OCI-LY1 (cell line): ENCODE measurements around the gene RASGRF2.
A peak's percentile ranks its signal among the peaks of the same experiment; 100 is the strongest.

ENCODE experiments used
- H2AFZ ChIP-seq: fragments of 200-600 bp; sonication (generic), shearing (Covaris generic); 2 replicates; pipeline ENCODE4 v1.6.0; 2014; ENCODE audit warnings: antibody characterized with exemption, mild to moderate bottlenecking, low read length
- H3F3A ChIP-seq: fragments of 200-600 bp; sonication (generic), shearing (Covaris generic); 2 replicates; pipeline ENCODE4 v1.6.0; 2014; ENCODE audit warnings: mild to moderate bottlenecking, antibody characterized with exemption, low read length, moderate library complexity; ENCODE audit not compliant: insufficient read depth
- H3K27ac ChIP-seq: fragments of 200-600 bp; sonication (generic); 2 replicates; pipeline ENCODE4 v1.5.1; 2014; ENCODE audit warnings: low read length, mixed run types, mild to moderate bottlenecking, low read depth; ENCODE audit not compliant: poor library complexity, severe bottlenecking
- H3K27me3 ChIP-seq: fragments of 200-600 bp; sonication (generic); 2 replicates; pipeline ENCODE4 v1.6.0; 2014; ENCODE audit warnings: antibody characterized with exemption, mild to moderate bottlenecking, low read length, moderate library complexity; ENCODE audit not compliant: insufficient read depth
- H3K36me3 ChIP-seq: fragments of 200-600 bp; sonication (generic); 2 replicates; pipeline ENCODE4 v1.6.1; 2014; ENCODE audit warnings: mild to moderate bottlenecking, antibody characterized with exemption, low read length, moderate library complexity, mixed read lengths; ENCODE audit not compliant: insufficient read depth
- H3K4me1 ChIP-seq: fragments of 200-600 bp; sonication (generic); 2 replicates; pipeline ENCODE4 v1.5.1; 2014; ENCODE audit warnings: mild to moderate bottlenecking, low read length, moderate library complexity; ENCODE audit not compliant: insufficient read depth, severe bottlenecking
- H3K4me2 ChIP-seq: fragments of 200-600 bp; sonication (generic), shearing (Covaris generic); 2 replicates; pipeline ENCODE4 v1.6.1; 2014; ENCODE audit warnings: low read length
- H3K4me3 ChIP-seq: fragments of 200-600 bp; sonication (generic); 2 replicates; pipeline ENCODE4 v1.5.1; 2014; ENCODE audit warnings: low read length, low read depth, mild to moderate bottlenecking, mixed read lengths; ENCODE audit not compliant: poor library complexity, severe bottlenecking
- H3K79me2 ChIP-seq: fragments of 200-600 bp; shearing (Covaris generic); 2 replicates; pipeline ENCODE4 v1.6.1; 2016; ENCODE audit warnings: mixed run types, low read length, mixed read lengths; ENCODE audit not compliant: insufficient read depth
- H3K9ac ChIP-seq: fragments of 200-600 bp; sonication (generic), shearing (Covaris generic); 2 replicates; pipeline ENCODE4 v1.6.1; 2014; ENCODE audit warnings: mild to moderate bottlenecking, low read length, mixed read lengths
- H3K9me2 ChIP-seq: fragments of 200-600 bp; sonication (generic), shearing (Covaris generic); 2 replicates; pipeline ENCODE4 v1.6.1; 2014; ENCODE audit warnings: low read depth, mild to moderate bottlenecking, low read length, mixed read lengths
- H3K9me3 ChIP-seq: fragments of 200-600 bp; shearing (Covaris generic); 2 replicates; pipeline ENCODE4 v1.6.1; 2014; ENCODE audit warnings: low read length, mixed read lengths
- H4K20me1 ChIP-seq: fragments of 200-600 bp; sonication (generic), shearing (Covaris generic); 2 replicates; pipeline ENCODE4 v1.6.0; 2016; ENCODE audit warnings: mild to moderate bottlenecking, low read length; ENCODE audit not compliant: insufficient read depth
- EZH2 ChIP-seq: fragments of 200-600 bp; sonication (generic), shearing (Covaris generic); IDR thresholded peaks from 2 replicates; pipeline ENCODE4 v1.8.0; 2017; ENCODE audit warnings: borderline replicate concordance, mixed run types, mild to moderate bottlenecking, antibody characterized with exemption, low read length, moderate library complexity, mixed read lengths
- TF ChIP-seq, protein P1 (sequence below): fragments of 200-600 bp; sonication (generic), shearing (Covaris generic); IDR thresholded peaks from 2 replicates; pipeline ENCODE4 v1.5.1; 2017; ENCODE audit warnings: mild to moderate bottlenecking, antibody characterized with exemption, low read length, moderate library complexity, mixed read lengths

The RASGRF2 gene

GRCh38 chr5:80935811-80936385 is 24.3 kb upstream of the RASGRF2 start:
- H3K9ac ChIP-seq: no peak overlapping the region
- no peak overlapping the region for H3K27ac ChIP-seq
- no peaks in the 10 kb centered on the region for H4K20me1 ChIP-seq
- no peak overlapping the region for H3K4me2 ChIP-seq
- no peaks in the 10 kb centered on the region for H3K36me3 ChIP-seq
- H3F3A ChIP-seq: no peaks in the 10 kb centered on the region
- H2AFZ ChIP-seq: no peak overlapping the region
- no peak overlapping the region for H3K4me3 ChIP-seq
- TF ChIP-seq EZH2: no peak
- TF ChIP-seq, protein P1, sequence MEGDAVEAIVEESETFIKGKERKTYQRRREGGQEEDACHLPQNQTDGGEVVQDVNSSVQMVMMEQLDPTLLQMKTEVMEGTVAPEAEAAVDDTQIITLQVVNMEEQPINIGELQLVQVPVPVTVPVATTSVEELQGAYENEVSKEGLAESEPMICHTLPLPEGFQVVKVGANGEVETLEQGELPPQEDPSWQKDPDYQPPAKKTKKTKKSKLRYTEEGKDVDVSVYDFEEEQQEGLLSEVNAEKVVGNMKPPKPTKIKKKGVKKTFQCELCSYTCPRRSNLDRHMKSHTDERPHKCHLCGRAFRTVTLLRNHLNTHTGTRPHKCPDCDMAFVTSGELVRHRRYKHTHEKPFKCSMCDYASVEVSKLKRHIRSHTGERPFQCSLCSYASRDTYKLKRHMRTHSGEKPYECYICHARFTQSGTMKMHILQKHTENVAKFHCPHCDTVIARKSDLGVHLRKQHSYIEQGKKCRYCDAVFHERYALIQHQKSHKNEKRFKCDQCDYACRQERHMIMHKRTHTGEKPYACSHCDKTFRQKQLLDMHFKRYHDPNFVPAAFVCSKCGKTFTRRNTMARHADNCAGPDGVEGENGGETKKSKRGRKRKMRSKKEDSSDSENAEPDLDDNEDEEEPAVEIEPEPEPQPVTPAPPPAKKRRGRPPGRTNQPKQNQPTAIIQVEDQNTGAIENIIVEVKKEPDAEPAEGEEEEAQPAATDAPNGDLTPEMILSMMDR: peak; percentile 10; the same call in 1 of the 2 replicates
- H3K9me2 ChIP-seq: no peaks in the 10 kb centered on the region
- H3K79me2 ChIP-seq: no peaks in the 10 kb centered on the region
- no peaks in the 10 kb centered on the region for H3K27me3 ChIP-seq
- H3K4me1 ChIP-seq: no peaks in the 10 kb centered on the region
- H3K9me3 ChIP-seq: no peaks in the 10 kb centered on the region

- TF ChIP-seq, protein P1: no peak
- no peak for TF ChIP-seq EZH2
- no peak overlapping the region for H3K27ac ChIP-seq
- H3F3A ChIP-seq: no peaks in the 10 kb centered on the region
- H3K27me3 ChIP-seq: no peaks in the 10 kb centered on the region
- no peak overlapping the region for H3K9ac ChIP-seq
- H3K4me2 ChIP-seq: no peak overlapping the region
- no peaks in the 10 kb centered on the region for H3K4me1 ChIP-seq
- H3K79me2 ChIP-seq: no peaks in the 10 kb centered on the region
- H3K4me3 ChIP-seq: no peak overlapping the region
- no peaks in the 10 kb centered on the region for H4K20me1 ChIP-seq
- no peaks in the 10 kb centered on the region for H3K36me3 ChIP-seq
- H3K9me2 ChIP-seq: no peaks in the 10 kb centered on the region
- H2AFZ ChIP-seq: no peak overlapping the region
- no peaks in the 10 kb centered on the region for H3K9me3 ChIP-seq
Observed at GRCh38 chr5:80936881-80937280, 23.3 kb upstream of the RASGRF2 start.

- Histone ChIP-seq H3K79me2 (no peaks in the 10 kb centered on the region), H3K27ac (no peak overlapping the region), H3K9ac (no peak overlapping the region), H3K4me3 (no peak overlapping the region), H3K9me2 (no peaks in the 10 kb centered on the region), H3K4me1 (no peaks in the 10 kb centered on the region), H3K27me3 (no peaks in the 10 kb centered on the region), H4K20me1 (no peaks in the 10 kb centered on the region), H3K36me3 (no peaks in the 10 kb centered on the region), H2AFZ (no peak overlapping the region), H3F3A (no peaks in the 10 kb centered on the region), H3K9me3 (no peaks in the 10 kb centered on the region), H3K4me2 (no peak overlapping the region)
- TF ChIP-seq, protein P1: no peak
- no peak for TF ChIP-seq EZH2
Observed at GRCh38 chr5:80937584-80938356, 22.4 kb upstream of the RASGRF2 start.
